Measurements from ENCODE around the gene COMMD2.

Gene COMMD2

GRCh38 chr3:149736175-149736952 is 15.9 kb downstream of the COMMD2 start:
- no peak for DNase-seq (ENCODE audit: low spot score)
- in situ Hi-C loops (cut with MboI; ENCODE audit: low pct_unique_long_range_greater_than_20kb, low sequenced_read_pairs, unreplicated experiment) = no loop called here
- TF ChIP-seq CTCF (IDR thresholded peaks at IDR 0.05; ENCODE audit: extremely low read depth, insufficient read depth, missing control alignments) = no peak

- no peak for DNase-seq (ENCODE audit: low spot score)
- in situ Hi-C loops (cut with MboI; ENCODE audit: low pct_unique_long_range_greater_than_20kb, low sequenced_read_pairs, unreplicated experiment) = no loop called here
- no peak for TF ChIP-seq CTCF (IDR thresholded peaks at IDR 0.05; ENCODE audit: extremely low read depth, insufficient read depth, missing control alignments)
Measured at GRCh38 chr3:149732234-149732633, 20.1 kb downstream of the COMMD2 start.

GRCh38 chr3:149727656-149728055 is 24.6 kb downstream of the COMMD2 start:
- TF ChIP-seq CTCF (IDR thresholded peaks at IDR 0.05; ENCODE audit: extremely low read depth, insufficient read depth, missing control alignments) = no peak
- no peak for DNase-seq (ENCODE audit: low spot score)
- in situ Hi-C loops (cut with MboI; ENCODE audit: low pct_unique_long_range_greater_than_20kb, low sequenced_read_pairs, unreplicated experiment) = loop anchor here (10.0 kb wide), 1 partner anchor 163 kb away; no protein-coding TSS in a partner anchor

GRCh38 chr3:149726716-149727407 is 25.4 kb downstream of the COMMD2 start:
- TF ChIP-seq CTCF (IDR thresholded peaks at IDR 0.05; ENCODE audit: extremely low read depth, insufficient read depth, missing control alignments) = no peak
- in situ Hi-C loops (cut with MboI; ENCODE audit: low pct_unique_long_range_greater_than_20kb, low sequenced_read_pairs, unreplicated experiment) = loop anchor here (10.0 kb wide), 1 partner anchor 162 kb away; no protein-coding TSS in a partner anchor

GRCh38 chr3:149723781-149724180 is 28.5 kb downstream of the COMMD2 start:
- no peak for DNase-seq (ENCODE audit: low spot score)
- in situ Hi-C loops (cut with MboI; ENCODE audit: low pct_unique_long_range_greater_than_20kb, low sequenced_read_pairs, unreplicated experiment) = loop anchor here (10.0 kb wide), 1 partner anchor 159 kb away; no protein-coding TSS in a partner anchor
- TF ChIP-seq CTCF (IDR thresholded peaks at IDR 0.05; ENCODE audit: extremely low read depth, insufficient read depth, missing control alignments) = no peak

More at GRCh38 chr3:149726716-149727407, 25.4 kb downstream of the COMMD2 start:
- peak; percentile 52 for DNase-seq (ENCODE audit: low spot score)

GRCh38 chr3:149720918-149721317 is 31.4 kb downstream of the COMMD2 start:
- in situ Hi-C loops (cut with MboI; ENCODE audit: low pct_unique_long_range_greater_than_20kb, low sequenced_read_pairs, unreplicated experiment) = loop anchor here (10.0 kb wide), 1 partner anchor 156 kb away; no protein-coding TSS in a partner anchor
- no peak for DNase-seq (ENCODE audit: low spot score)
- no peak for TF ChIP-seq CTCF (IDR thresholded peaks at IDR 0.05; ENCODE audit: extremely low read depth, insufficient read depth, missing control alignments)
